Peyer's patch (tissue), 4 donors: ENCODE measurements around the gene CLCN4. TPM values are rescaled to one million over a fixed set of nuclear protein-coding genes. Genes with fewer than 3 reads are reported as not detected.

Experiments
- DNase-seq, 3 donors: peaks; one replicate each; pipeline ENCODE4 v3.0.0-alpha.2; 2017 to 2019
- H3K27ac ChIP-seq, 4 donors: fragments of 200-600 bp; sonication (generic); one replicate each; pipeline ENCODE4 v1.5.1; 2016 to 2019
- H3K27me3 ChIP-seq, 2 donors: fragments of 200-600 bp; sonication (generic); one replicate each; pipeline ENCODE4 v1.5.1; 2019
- H3K36me3 ChIP-seq, 3 donors: fragments of 200-600 bp; sonication (generic); one replicate each; pipeline ENCODE4 v1.5.1; 2016 to 2019
- H3K4me1 ChIP-seq, 4 donors: fragments of 200-600 bp; sonication (generic); one replicate each; pipeline ENCODE4 v1.5.1; 2016 to 2019
- H3K4me3 ChIP-seq, 4 donors: fragments of 200-600 bp; sonication (generic); 1 replicate in 3 of 4; 2 replicates in 1 of 4; pipeline ENCODE4 v1.5.1; 2016 to 2019; ENCODE audit warnings: mild to moderate bottlenecking in 1 of 4
- H3K9me3 ChIP-seq, 4 donors: fragments of 200-600 bp; sonication (generic); one replicate each; pipeline ENCODE4 v1.5.1; 2016 to 2019; ENCODE audit warnings: mild to moderate bottlenecking in 1 of 4
- POLR2A ChIP-seq, 2 donors: fragments of 450-650 bp; IDR thresholded peaks; one replicate each; pipeline ENCODE4 v1.5.1; 2017; ENCODE audit warnings: antibody characterized with exemption in 2 of 2, mild to moderate bottlenecking in 2 of 2, moderate library complexity in 2 of 2
- total RNA-seq, 4 donors: library from RNA; depleted of rRNA; stranded (reverse); fragments of >200 nt; gene quantifications; one replicate each; pipeline ENCODE4 v1.1.0, GENCODE V29; 2016
- TF ChIP-seq, protein P1 (sequence below), 6 experiments: fragments of 450-650 bp in 4 of 6; fragments of 200-600 bp in 2 of 6; sonication (generic) in 1 of 6; IDR thresholded peaks; one replicate each; pipeline ENCODE4 v1.5.1; 2017 to 2019; ENCODE audit warnings: antibody characterized with exemption in 6 of 6, mild to moderate bottlenecking in 3 of 6, moderate library complexity in 1 of 6

Gene CLCN4
- total RNA-seq, 4 donors from 2014 or later, result 0.35 to 4.3 (median 1.7) TPM; not detected in 1

DNA sequence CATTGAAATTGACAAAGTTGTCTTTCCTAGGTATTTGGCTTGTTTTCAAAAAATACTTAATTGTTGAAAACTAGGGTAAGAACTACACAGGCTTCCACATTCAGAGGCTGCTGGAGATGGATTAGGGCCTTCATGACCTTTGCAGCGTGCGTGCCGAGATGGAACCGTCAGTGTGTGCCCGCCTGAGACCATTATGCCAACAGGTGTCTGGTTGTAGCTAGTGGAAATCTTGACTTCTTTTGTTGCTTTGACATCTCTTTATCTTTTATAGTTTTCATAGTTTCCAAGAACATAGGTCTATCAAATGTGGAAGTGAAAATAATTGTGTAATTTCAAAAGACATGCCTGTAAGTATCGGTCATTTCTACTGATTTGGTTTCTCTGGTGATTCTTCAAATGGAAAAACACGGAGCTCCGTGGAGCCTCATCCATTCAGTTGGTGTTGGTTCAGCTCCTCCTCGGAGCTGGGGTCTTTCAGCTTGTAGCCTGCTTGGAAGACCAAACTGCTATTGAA lies 38.9 kb upstream of the CLCN4 start:
- TF ChIP-seq POLR2A (IDR thresholded peaks at IDR 0.05), result no peak
- TF ChIP-seq, protein P1, sequence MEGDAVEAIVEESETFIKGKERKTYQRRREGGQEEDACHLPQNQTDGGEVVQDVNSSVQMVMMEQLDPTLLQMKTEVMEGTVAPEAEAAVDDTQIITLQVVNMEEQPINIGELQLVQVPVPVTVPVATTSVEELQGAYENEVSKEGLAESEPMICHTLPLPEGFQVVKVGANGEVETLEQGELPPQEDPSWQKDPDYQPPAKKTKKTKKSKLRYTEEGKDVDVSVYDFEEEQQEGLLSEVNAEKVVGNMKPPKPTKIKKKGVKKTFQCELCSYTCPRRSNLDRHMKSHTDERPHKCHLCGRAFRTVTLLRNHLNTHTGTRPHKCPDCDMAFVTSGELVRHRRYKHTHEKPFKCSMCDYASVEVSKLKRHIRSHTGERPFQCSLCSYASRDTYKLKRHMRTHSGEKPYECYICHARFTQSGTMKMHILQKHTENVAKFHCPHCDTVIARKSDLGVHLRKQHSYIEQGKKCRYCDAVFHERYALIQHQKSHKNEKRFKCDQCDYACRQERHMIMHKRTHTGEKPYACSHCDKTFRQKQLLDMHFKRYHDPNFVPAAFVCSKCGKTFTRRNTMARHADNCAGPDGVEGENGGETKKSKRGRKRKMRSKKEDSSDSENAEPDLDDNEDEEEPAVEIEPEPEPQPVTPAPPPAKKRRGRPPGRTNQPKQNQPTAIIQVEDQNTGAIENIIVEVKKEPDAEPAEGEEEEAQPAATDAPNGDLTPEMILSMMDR (IDR thresholded peaks at IDR 0.05), result no peak
- H3K27ac ChIP-seq, result peak overlapping the region in 1 of 4 donors; percentile 14

GRCh38 chrX:10118530-10118929 lies 38.2 kb upstream of the CLCN4 start:
- Histone ChIP-seq H3K4me3 (no peak overlapping the region), H3K27ac (peak overlapping the region in 2 of 4 donors; percentile 17 to 40), H3K27me3 (no peaks in the 10 kb centered on the region), H3K9me3 (no peaks in the 10 kb centered on the region), H3K4me1 (no peaks in the 10 kb centered on the region), H3K36me3 (peaks cover 0 to 9% (median 0%) of the 10 kb centered on the region in 3 donors)
- DNase-seq, result no peak
- TF ChIP-seq POLR2A (IDR thresholded peaks at IDR 0.05), result no peak
- TF ChIP-seq, protein P1 (IDR thresholded peaks at IDR 0.05), result no peak

More for the DNA sequence above, 38.9 kb upstream of the CLCN4 start:
- Histone ChIP-seq H3K27me3 (no peaks in the 10 kb centered on the region), H3K4me1 (no peaks in the 10 kb centered on the region), H3K4me3 (no peak overlapping the region), H3K36me3 (peaks cover 0 to 9% (median 0%) of the 10 kb centered on the region in 3 donors), H3K9me3 (no peaks in the 10 kb centered on the region)
- DNase-seq, result no peak

GRCh38 chrX:10119399-10119990 lies 37.3 kb upstream of the CLCN4 start:
- DNase-seq, result peak; percentile 53 to 89 (median 83)
- TF ChIP-seq, protein P1 (IDR thresholded peaks at IDR 0.05), result peak; percentile 100
- peak in 1 of 2 donors; percentile 43 for TF ChIP-seq POLR2A (IDR thresholded peaks at IDR 0.05)
- Histone ChIP-seq H3K4me1 (no peaks in the 10 kb centered on the region), H3K9me3 (no peaks in the 10 kb centered on the region), H3K36me3 (peaks cover 0 to 9% (median 0%) of the 10 kb centered on the region in 3 donors), H3K27ac (no peak overlapping the region), H3K27me3 (no peaks in the 10 kb centered on the region), H3K4me3 (no peak overlapping the region)

DNA sequence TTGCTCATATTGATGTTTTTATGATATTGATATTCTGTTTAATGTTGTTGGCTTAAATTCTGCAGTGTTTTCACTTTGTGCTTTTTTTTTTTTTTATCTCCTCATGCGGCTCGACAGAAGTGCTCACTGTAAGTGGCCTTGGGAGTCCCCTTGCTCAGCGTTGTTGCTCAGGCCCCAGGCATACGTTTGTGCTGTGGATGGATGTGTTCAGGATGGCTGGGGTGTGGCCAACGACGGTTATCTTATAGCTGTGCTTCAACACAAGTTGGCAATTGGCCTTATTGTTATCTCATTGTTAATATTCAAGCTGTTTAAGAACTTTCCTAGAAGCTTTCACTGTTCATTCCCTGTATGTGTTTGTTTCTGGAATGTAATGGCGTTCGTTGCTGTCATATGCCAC lies 36.4 kb upstream of the CLCN4 start:
- DNase-seq, result no peak
- Histone ChIP-seq H3K27ac (no peak overlapping the region), H3K4me1 (no peaks in the 10 kb centered on the region), H3K36me3 (peaks cover 0 to 17% (median 0%) of the 10 kb centered on the region in 3 donors), H3K4me3 (no peak overlapping the region), H3K9me3 (no peaks in the 10 kb centered on the region), H3K27me3 (no peaks in the 10 kb centered on the region)
- TF ChIP-seq POLR2A (IDR thresholded peaks at IDR 0.05), result no peak
- TF ChIP-seq, protein P1 (IDR thresholded peaks at IDR 0.05), result no peak

- Histone ChIP-seq H3K27me3 (no peaks in the 10 kb centered on the region), H3K4me3 (no peak overlapping the region), H3K9me3 (no peaks in the 10 kb centered on the region), H3K4me1 (no peaks in the 10 kb centered on the region), H3K36me3 (peaks cover 0 to 18% (median 0%) of the 10 kb centered on the region in 3 donors), H3K27ac (no peak overlapping the region)
- TF ChIP-seq, protein P1 (IDR thresholded peaks at IDR 0.05), result no peak
- no peak for TF ChIP-seq POLR2A (IDR thresholded peaks at IDR 0.05)
- DNase-seq, result no peak
Measured at GRCh38 chrX:10120828-10121227, 35.9 kb upstream of the CLCN4 start.
